Uterus (tissue), 4 donors: ENCODE data around the gene GNPTAB. TPM values are rescaled to one million over a fixed set of nuclear protein-coding genes. Genes with fewer than 3 reads are reported as not detected.
A peak's percentile ranks its signal among the peaks of the same experiment; 100 is the strongest.

Source experiments
- DNase-seq, 2 donors: peaks; one replicate each; pipeline ENCODE4 v3.0.0-alpha.2; 2019 to 2020
- H3K27ac ChIP-seq, 2 donors: fragments of 200-600 bp; sonication (generic); 1 replicate in 1 of 2; 2 replicates in 1 of 2; pipeline ENCODE4 v1.5.1; 2016 to 2018
- H3K27me3 ChIP-seq, 2 donors: fragments of 200-600 bp; sonication (generic); one replicate each; pipeline ENCODE4 v1.5.1; 2018 to 2019; ENCODE audit warnings: control low read depth in 1 of 2
- H3K36me3 ChIP-seq, 2 donors: fragments of 200-600 bp; sonication (generic); one replicate each; pipeline ENCODE4 v1.5.1; 2019; ENCODE audit warnings: control low read depth in 1 of 2
- H3K4me1 ChIP-seq, 2 donors: fragments of 200-600 bp; sonication (generic); one replicate each; pipeline ENCODE4 v1.5.1; 2018 to 2019; ENCODE audit warnings: control low read depth in 1 of 2
- H3K4me3 ChIP-seq, 2 donors: fragments of 200-600 bp; sonication (generic); 1 replicate in 1 of 2; 2 replicates in 1 of 2; pipeline ENCODE4 v1.5.1; 2018 to 2019; ENCODE audit warnings: mild to moderate bottlenecking in 1 of 2
- H3K9me3 ChIP-seq, 2 donors: fragments of 200-600 bp; sonication (generic); one replicate each; pipeline ENCODE4 v1.5.1; 2019; ENCODE audit warnings: control low read depth in 1 of 2
- CTCF ChIP-seq, 4 experiments: fragments of 200-600 bp in 2 of 4; fragments of 450-650 bp in 2 of 4; sonication (generic) in 2 of 4; IDR thresholded peaks; one replicate each; pipeline ENCODE4 v1.5.1; 2016 to 2019; ENCODE audit warnings: antibody characterized with exemption in 4 of 4, mild to moderate bottlenecking in 2 of 4, moderate library complexity in 1 of 4
- POLR2A ChIP-seq, 2 donors: fragments of 450-650 bp; IDR thresholded peaks; one replicate each; pipeline ENCODE4 v1.6.1; 2016; ENCODE audit warnings: antibody characterized with exemption in 2 of 2, mild to moderate bottlenecking in 1 of 2, moderate library complexity in 1 of 2
- intact Hi-C: fragments of 100-400 bp; cut with DNase I; formaldehyde crosslinking; loops from one replicate; pipeline ENCODE4 v1.15.1; 2023; ENCODE audit warnings: low total_unique reads
- total RNA-seq, 4 donors: library from RNA; depleted of rRNA in 3 of 4; stranded (reverse); fragments of >200 nt in 3 of 4; gene quantifications; one replicate each; pipeline versions ENCODE4 v1.1.0 to v1.2.4, GENCODE V29; 2014 to 2023
- donor health status: DM: yes; HTN: yes; CAD: no.

Gene GNPTAB
- total RNA-seq, 4 donors from 2014 or later = 3.8 to 38.7 (median 26.1) TPM

GRCh38 chr12:101839324-101840283 lies 8.8 kb upstream of the GNPTAB start:
- H3K9me3 ChIP-seq = no peaks in the 10 kb centered on the region
- no peak overlapping the region for H3K4me3 ChIP-seq
- intact Hi-C loops = no loop called here
- H3K4me1 ChIP-seq = no peaks in the 10 kb centered on the region
- H3K36me3 ChIP-seq = no peaks in the 10 kb centered on the region
- TF ChIP-seq CTCF (IDR thresholded peaks at IDR 0.05) = peak; percentile 66 to 83 (median 74)
- no peak for TF ChIP-seq POLR2A (IDR thresholded peaks at IDR 0.05)
- no peaks in the 10 kb centered on the region for H3K27me3 ChIP-seq
- DNase-seq = peak; percentile 49 to 70
- no peak overlapping the region for H3K27ac ChIP-seq

GRCh38 chr12:101838628-101839323 lies 8.0 kb upstream of the GNPTAB start:
- no peak for TF ChIP-seq CTCF (IDR thresholded peaks at IDR 0.05)
- TF ChIP-seq POLR2A (IDR thresholded peaks at IDR 0.05) = no peak
- Histone ChIP-seq H3K27me3 (no peaks in the 10 kb centered on the region), H3K27ac (no peak overlapping the region), H3K4me1 (no peaks in the 10 kb centered on the region), H3K4me3 (no peak overlapping the region), H3K9me3 (no peaks in the 10 kb centered on the region), H3K36me3 (no peaks in the 10 kb centered on the region)
- no peak for DNase-seq
- intact Hi-C loops = no loop called here

GRCh38 chr12:101832030-101832429 lies 1.3 kb upstream of the GNPTAB start:
- TF ChIP-seq POLR2A (IDR thresholded peaks at IDR 0.05) = no peak
- TF ChIP-seq CTCF (IDR thresholded peaks at IDR 0.05) = no peak
- intact Hi-C loops = no loop called here
- no peaks in the 10 kb centered on the region for H3K4me1 ChIP-seq
- no peak for DNase-seq
- no peaks in the 10 kb centered on the region for H3K9me3 ChIP-seq
- no peak overlapping the region for H3K27ac ChIP-seq
- no peak overlapping the region for H3K4me3 ChIP-seq
- H3K36me3 ChIP-seq = no peaks in the 10 kb centered on the region
- no peaks in the 10 kb centered on the region for H3K27me3 ChIP-seq

- TF ChIP-seq POLR2A (IDR thresholded peaks at IDR 0.05) = no peak
- TF ChIP-seq CTCF (IDR thresholded peaks at IDR 0.05) = no peak
- intact Hi-C loops = no loop called here
- Histone ChIP-seq H3K27me3 (no peaks in the 10 kb centered on the region), H3K4me1 (no peaks in the 10 kb centered on the region), H3K4me3 (peak overlapping the region; percentile 77 to 91), H3K9me3 (no peaks in the 10 kb centered on the region), H3K36me3 (no peaks in the 10 kb centered on the region), H3K27ac (peak overlapping the region; percentile 75 to 77)
- no peak for DNase-seq
Observed at GRCh38 chr12:101829639-101830366, 956 bp downstream of the GNPTAB start.
